ENCODE measurements around the gene PTK7. TPM values are rescaled to one million over a fixed set of nuclear protein-coding genes. Genes with fewer than 3 reads are reported as not detected.

Gene PTK7
- total RNA-seq, 1 experiment from 2014 or later: 165 TPM

DNA sequence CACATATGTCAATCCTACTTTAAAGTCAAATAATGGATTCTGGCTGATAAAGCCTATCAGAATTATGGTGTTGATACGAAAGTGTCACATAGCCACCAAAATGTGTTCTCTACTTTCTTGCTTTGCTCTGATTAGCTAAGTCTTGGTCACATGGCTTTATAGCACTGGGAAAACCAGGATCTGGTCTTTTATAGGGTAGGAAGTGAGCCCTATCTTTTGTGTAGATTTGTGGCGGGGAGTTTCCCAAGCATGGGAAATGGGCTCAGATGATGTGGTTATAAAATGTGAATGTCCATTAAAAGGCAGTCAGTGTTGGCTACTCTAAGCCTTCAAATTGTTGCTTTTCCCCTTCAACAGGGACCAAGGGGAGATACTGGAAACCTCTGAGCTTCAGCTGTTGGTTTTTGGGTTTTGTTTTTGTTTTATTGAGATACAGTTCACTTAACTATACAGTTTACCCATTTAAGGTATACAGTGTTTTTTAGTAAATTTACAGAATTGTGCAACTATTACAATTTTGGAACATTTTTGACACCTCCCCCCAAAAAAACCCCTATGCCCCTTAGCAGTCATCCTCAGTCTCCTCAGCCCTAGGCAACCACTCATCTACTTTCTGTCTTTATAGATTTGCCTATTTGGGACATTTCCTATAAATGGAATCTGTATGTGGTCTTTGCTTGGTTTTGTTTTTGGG, 42.5 kb upstream of the PTK7 start:
- no peak overlapping the region for H3K27ac Mint-ChIP-seq

More for the DNA sequence above, 42.5 kb upstream of the PTK7 start:
- H3K27me3 Mint-ChIP-seq (ENCODE audit: low read depth): no peaks in the 10 kb centered on the region
- TF ChIP-seq PRRX2 (CRISPR knock-in tag; IDR thresholded peaks at IDR 0.05) (no peak), ELF4 (CRISPR knock-in tag; IDR thresholded peaks at IDR 0.05; ENCODE audit: low read depth) (no peak), EMX1 (CRISPR knock-in tag; IDR thresholded peaks at IDR 0.05) (no peak), RELA (CRISPR knock-in tag; IDR thresholded peaks at IDR 0.05; ENCODE audit: borderline replicate concordance) (no peak), CREB1 (CRISPR knock-in tag; IDR thresholded peaks at IDR 0.05) (no peak), OVOL2 (CRISPR knock-in tag; IDR thresholded peaks at IDR 0.05; ENCODE audit: borderline replicate concordance) (no peak), ZNF121 (CRISPR knock-in tag; IDR thresholded peaks at IDR 0.05) (no peak), KAT7 (CRISPR knock-in tag; IDR thresholded peaks at IDR 0.05; ENCODE audit: borderline replicate concordance) (no peak), TEAD4 (CRISPR knock-in tag; IDR thresholded peaks at IDR 0.05) (no peak), ZNF317 (CRISPR knock-in tag; IDR thresholded peaks at IDR 0.05; ENCODE audit: borderline replicate concordance, low read depth) (no peak), TP53 (CRISPR knock-in tag; IDR thresholded peaks at IDR 0.05) (no peak)
- TF ChIP-seq, protein P1, sequence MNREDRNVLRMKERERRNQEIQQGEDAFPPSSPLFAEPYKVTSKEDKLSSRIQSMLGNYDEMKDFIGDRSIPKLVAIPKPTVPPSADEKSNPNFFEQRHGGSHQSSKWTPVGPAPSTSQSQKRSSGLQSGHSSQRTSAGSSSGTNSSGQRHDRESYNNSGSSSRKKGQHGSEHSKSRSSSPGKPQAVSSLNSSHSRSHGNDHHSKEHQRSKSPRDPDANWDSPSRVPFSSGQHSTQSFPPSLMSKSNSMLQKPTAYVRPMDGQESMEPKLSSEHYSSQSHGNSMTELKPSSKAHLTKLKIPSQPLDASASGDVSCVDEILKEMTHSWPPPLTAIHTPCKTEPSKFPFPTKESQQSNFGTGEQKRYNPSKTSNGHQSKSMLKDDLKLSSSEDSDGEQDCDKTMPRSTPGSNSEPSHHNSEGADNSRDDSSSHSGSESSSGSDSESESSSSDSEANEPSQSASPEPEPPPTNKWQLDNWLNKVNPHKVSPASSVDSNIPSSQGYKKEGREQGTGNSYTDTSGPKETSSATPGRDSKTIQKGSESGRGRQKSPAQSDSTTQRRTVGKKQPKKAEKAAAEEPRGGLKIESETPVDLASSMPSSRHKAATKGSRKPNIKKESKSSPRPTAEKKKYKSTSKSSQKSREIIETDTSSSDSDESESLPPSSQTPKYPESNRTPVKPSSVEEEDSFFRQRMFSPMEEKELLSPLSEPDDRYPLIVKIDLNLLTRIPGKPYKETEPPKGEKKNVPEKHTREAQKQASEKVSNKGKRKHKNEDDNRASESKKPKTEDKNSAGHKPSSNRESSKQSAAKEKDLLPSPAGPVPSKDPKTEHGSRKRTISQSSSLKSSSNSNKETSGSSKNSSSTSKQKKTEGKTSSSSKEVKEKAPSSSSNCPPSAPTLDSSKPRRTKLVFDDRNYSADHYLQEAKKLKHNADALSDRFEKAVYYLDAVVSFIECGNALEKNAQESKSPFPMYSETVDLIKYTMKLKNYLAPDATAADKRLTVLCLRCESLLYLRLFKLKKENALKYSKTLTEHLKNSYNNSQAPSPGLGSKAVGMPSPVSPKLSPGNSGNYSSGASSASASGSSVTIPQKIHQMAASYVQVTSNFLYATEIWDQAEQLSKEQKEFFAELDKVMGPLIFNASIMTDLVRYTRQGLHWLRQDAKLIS (CRISPR knock-in tag; IDR thresholded peaks at IDR 0.05; ENCODE audit: borderline replicate concordance): no peak
- TF ChIP-seq, protein P2, sequence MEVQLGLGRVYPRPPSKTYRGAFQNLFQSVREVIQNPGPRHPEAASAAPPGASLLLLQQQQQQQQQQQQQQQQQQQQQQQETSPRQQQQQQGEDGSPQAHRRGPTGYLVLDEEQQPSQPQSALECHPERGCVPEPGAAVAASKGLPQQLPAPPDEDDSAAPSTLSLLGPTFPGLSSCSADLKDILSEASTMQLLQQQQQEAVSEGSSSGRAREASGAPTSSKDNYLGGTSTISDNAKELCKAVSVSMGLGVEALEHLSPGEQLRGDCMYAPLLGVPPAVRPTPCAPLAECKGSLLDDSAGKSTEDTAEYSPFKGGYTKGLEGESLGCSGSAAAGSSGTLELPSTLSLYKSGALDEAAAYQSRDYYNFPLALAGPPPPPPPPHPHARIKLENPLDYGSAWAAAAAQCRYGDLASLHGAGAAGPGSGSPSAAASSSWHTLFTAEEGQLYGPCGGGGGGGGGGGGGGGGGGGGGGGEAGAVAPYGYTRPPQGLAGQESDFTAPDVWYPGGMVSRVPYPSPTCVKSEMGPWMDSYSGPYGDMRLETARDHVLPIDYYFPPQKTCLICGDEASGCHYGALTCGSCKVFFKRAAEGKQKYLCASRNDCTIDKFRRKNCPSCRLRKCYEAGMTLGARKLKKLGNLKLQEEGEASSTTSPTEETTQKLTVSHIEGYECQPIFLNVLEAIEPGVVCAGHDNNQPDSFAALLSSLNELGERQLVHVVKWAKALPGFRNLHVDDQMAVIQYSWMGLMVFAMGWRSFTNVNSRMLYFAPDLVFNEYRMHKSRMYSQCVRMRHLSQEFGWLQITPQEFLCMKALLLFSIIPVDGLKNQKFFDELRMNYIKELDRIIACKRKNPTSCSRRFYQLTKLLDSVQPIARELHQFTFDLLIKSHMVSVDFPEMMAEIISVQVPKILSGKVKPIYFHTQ (CRISPR knock-in tag; IDR thresholded peaks at IDR 0.05): no peak
- TF ChIP-seq, protein P3, sequence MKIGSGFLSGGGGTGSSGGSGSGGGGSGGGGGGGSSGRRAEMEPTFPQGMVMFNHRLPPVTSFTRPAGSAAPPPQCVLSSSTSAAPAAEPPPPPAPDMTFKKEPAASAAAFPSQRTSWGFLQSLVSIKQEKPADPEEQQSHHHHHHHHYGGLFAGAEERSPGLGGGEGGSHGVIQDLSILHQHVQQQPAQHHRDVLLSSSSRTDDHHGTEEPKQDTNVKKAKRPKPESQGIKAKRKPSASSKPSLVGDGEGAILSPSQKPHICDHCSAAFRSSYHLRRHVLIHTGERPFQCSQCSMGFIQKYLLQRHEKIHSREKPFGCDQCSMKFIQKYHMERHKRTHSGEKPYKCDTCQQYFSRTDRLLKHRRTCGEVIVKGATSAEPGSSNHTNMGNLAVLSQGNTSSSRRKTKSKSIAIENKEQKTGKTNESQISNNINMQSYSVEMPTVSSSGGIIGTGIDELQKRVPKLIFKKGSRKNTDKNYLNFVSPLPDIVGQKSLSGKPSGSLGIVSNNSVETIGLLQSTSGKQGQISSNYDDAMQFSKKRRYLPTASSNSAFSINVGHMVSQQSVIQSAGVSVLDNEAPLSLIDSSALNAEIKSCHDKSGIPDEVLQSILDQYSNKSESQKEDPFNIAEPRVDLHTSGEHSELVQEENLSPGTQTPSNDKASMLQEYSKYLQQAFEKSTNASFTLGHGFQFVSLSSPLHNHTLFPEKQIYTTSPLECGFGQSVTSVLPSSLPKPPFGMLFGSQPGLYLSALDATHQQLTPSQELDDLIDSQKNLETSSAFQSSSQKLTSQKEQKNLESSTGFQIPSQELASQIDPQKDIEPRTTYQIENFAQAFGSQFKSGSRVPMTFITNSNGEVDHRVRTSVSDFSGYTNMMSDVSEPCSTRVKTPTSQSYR (CRISPR knock-in tag; IDR thresholded peaks at IDR 0.05): no peak
- TF ChIP-seq, protein P4, sequence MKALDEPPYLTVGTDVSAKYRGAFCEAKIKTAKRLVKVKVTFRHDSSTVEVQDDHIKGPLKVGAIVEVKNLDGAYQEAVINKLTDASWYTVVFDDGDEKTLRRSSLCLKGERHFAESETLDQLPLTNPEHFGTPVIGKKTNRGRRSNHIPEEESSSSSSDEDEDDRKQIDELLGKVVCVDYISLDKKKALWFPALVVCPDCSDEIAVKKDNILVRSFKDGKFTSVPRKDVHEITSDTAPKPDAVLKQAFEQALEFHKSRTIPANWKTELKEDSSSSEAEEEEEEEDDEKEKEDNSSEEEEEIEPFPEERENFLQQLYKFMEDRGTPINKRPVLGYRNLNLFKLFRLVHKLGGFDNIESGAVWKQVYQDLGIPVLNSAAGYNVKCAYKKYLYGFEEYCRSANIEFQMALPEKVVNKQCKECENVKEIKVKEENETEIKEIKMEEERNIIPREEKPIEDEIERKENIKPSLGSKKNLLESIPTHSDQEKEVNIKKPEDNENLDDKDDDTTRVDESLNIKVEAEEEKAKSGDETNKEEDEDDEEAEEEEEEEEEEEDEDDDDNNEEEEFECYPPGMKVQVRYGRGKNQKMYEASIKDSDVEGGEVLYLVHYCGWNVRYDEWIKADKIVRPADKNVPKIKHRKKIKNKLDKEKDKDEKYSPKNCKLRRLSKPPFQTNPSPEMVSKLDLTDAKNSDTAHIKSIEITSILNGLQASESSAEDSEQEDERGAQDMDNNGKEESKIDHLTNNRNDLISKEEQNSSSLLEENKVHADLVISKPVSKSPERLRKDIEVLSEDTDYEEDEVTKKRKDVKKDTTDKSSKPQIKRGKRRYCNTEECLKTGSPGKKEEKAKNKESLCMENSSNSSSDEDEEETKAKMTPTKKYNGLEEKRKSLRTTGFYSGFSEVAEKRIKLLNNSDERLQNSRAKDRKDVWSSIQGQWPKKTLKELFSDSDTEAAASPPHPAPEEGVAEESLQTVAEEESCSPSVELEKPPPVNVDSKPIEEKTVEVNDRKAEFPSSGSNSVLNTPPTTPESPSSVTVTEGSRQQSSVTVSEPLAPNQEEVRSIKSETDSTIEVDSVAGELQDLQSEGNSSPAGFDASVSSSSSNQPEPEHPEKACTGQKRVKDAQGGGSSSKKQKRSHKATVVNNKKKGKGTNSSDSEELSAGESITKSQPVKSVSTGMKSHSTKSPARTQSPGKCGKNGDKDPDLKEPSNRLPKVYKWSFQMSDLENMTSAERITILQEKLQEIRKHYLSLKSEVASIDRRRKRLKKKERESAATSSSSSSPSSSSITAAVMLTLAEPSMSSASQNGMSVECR (CRISPR knock-in tag; IDR thresholded peaks at IDR 0.05; ENCODE audit: borderline replicate concordance): no peak
- peaks cover 57% of the 10 kb centered on the region for H3K36me3 Mint-ChIP-seq
- POLR2A ChIA-PET: interaction anchor here (1.1 to 1.9 kb wide), 2 partner anchors 20 to 34 kb away, joined by 4 to 7 read pairs; partner anchors contain the start of gene CUL7
- no peak overlapping the region for H3K4me3 Mint-ChIP-seq
- CTCF ChIA-PET: interaction anchor here (1.2 to 2.5 kb wide), 5 partner anchors 12 to 110 kb away, joined by 3 to 10 read pairs (median 3); partner anchors contain the start of genes CUL7 and RRP36
- H3K4me1 Mint-ChIP-seq: no peaks in the 10 kb centered on the region
- ATAC-seq (no peak), DNase-seq (ENCODE audit: low spot score) (no peak)
- no peaks in the 10 kb centered on the region for H3K9me3 Mint-ChIP-seq

Data from WTC11 (cell line).